IMR-90 (cell line): ENCODE measurements around the gene WNT6. TPM values are rescaled to one million over a fixed set of nuclear protein-coding genes. Genes with fewer than 3 reads are reported as not detected.

ENCODE experiments used
- ATAC-seq: fragments of 200-7000 bp; cut with Tn5 transposase; 2 replicates; pipeline ENCODE4 v1.9.1; 2020; ENCODE audit warnings: low read depth, mild to moderate bottlenecking, moderate library complexity
- BruUV-seq: library from RNA; stranded (reverse); fragments of 400-500 nt; replicated peaks from 2 replicates; lab custom pipeline; 2021; lab: Mats Ljungman, UMichigan
- CTCF ChIA-PET: fragments of 300-600 bp; formaldehyde crosslinking; extraction: SDS; loops from one replicate; lab custom pipeline; 2021; ENCODE audit warnings: antibody characterized with exemption; lab: Yijun Ruan, JAX
- POLR2A ChIA-PET: fragments of 300-600 bp; sonication (Branson Sonifier 250); formaldehyde crosslinking; loops from one replicate; lab custom pipeline; 2022; ENCODE audit warnings: antibody characterized with exemption; ENCODE audit not compliant: unreplicated experiment; lab: Charles Lee
- DNase-seq: peaks from one replicate; pipeline ENCODE4 v3.0.0; 2013
- H2AFZ ChIP-seq: replicated peaks from 2 replicates; pipeline ENCODE3; 2013; ENCODE audit warnings: low read length, mild to moderate bottlenecking; ENCODE audit not compliant: poor library complexity
- H2AK5ac ChIP-seq: 2 replicates; pipeline ENCODE4 v1.6.1; 2013; ENCODE audit warnings: low read depth, low read length, inconsistent platforms
- H2AK9ac ChIP-seq: replicated peaks from 2 replicates; pipeline ENCODE3; 2013; ENCODE audit warnings: mild to moderate bottlenecking, low read depth, low read length, moderate library complexity; ENCODE audit not compliant: poor library complexity
- H2BK120ac ChIP-seq: 2 replicates; pipeline ENCODE4 v1.6.1; 2013; ENCODE audit warnings: low read depth, low read length, inconsistent platforms
- H2BK15ac ChIP-seq: 3 replicates; pipeline ENCODE4 v1.6.1; 2013; ENCODE audit warnings: low read depth, low read length, inconsistent platforms
- H2BK20ac ChIP-seq: 2 replicates; pipeline ENCODE4 v1.6.1; 2013; ENCODE audit warnings: low read depth, mild to moderate bottlenecking, inconsistent platforms, low read length, moderate library complexity
- H2BK5ac ChIP-seq: 2 replicates; pipeline ENCODE4 v1.6.1; 2013; ENCODE audit warnings: mild to moderate bottlenecking, low read depth, low read length, inconsistent platforms; ENCODE audit not compliant: poor library complexity, severe bottlenecking
- H3K14ac ChIP-seq: replicated peaks from 2 replicates; pipeline ENCODE4 v1.6.1; 2013; ENCODE audit warnings: low read depth, low read length, inconsistent platforms
- H3K18ac ChIP-seq: 2 replicates; pipeline ENCODE4 v1.6.1; 2013; ENCODE audit warnings: low read depth, low read length, control low read depth
- H3K23ac ChIP-seq: 2 replicates; pipeline ENCODE4 v1.6.1; 2013; ENCODE audit warnings: low read depth, low read length, inconsistent platforms
- H3K27ac ChIP-seq: 2 replicates; pipeline ENCODE4 v1.5.1; 2013; ENCODE audit warnings: mild to moderate bottlenecking, control low read depth, low read length; ENCODE audit not compliant: insufficient read depth
- H3K27me3 ChIP-seq: 2 replicates; pipeline ENCODE4 v1.6.1; 2013; ENCODE audit warnings: low read length; ENCODE audit not compliant: control insufficient read depth, insufficient read depth
- H3K36me3 ChIP-seq: 2 replicates; pipeline ENCODE4 v1.6.1; 2013; ENCODE audit warnings: low read length, mixed read lengths; ENCODE audit not compliant: control insufficient read depth, insufficient read depth
- H3K4ac ChIP-seq: 2 replicates; pipeline ENCODE4 v1.6.1; 2013; ENCODE audit warnings: low read depth, low read length, inconsistent platforms
- H3K4me1 ChIP-seq: 2 replicates; pipeline ENCODE4 v1.6.1; 2013; ENCODE audit warnings: low read length, mixed read lengths; ENCODE audit not compliant: control insufficient read depth, insufficient read depth
- H3K4me2 ChIP-seq: 2 replicates; pipeline ENCODE4 v1.6.1; 2013; ENCODE audit warnings: low read depth, mild to moderate bottlenecking, control low read depth, low read length, moderate library complexity
- H3K4me3 ChIP-seq: 2 replicates; pipeline ENCODE4 v1.5.1; 2013; ENCODE audit warnings: low read depth, mild to moderate bottlenecking, control low read depth, low read length, moderate library complexity; ENCODE audit not compliant: insufficient read depth
- H3K56ac ChIP-seq: 2 replicates; pipeline ENCODE4 v1.6.1; 2013; ENCODE audit warnings: low read length, inconsistent platforms; ENCODE audit not compliant: insufficient read depth; ENCODE audit errors: extremely low read depth
- H3K79me1 ChIP-seq, 2 experiments: 2 replicates each; pipeline ENCODE4 v1.6.1; 2013; ENCODE audit warnings: low read length in 2 of 2, inconsistent platforms in 1 of 2, low read depth in 1 of 2
- H3K9ac ChIP-seq: 2 replicates; pipeline ENCODE4 v1.6.1; 2013; ENCODE audit warnings: low read depth, low read length, control low read depth
- H3K9me1 ChIP-seq: 2 replicates; pipeline ENCODE4 v1.6.1; 2013; ENCODE audit warnings: low read length, inconsistent platforms; ENCODE audit not compliant: insufficient read depth
- H3K9me3 ChIP-seq: 2 replicates; pipeline ENCODE4 v1.6.1; 2013; ENCODE audit warnings: low read length; ENCODE audit not compliant: control insufficient read depth, insufficient read depth
- H4K20me1 ChIP-seq: 2 replicates; pipeline ENCODE4 v1.6.1; 2013; ENCODE audit warnings: low read length, inconsistent platforms; ENCODE audit not compliant: insufficient read depth
- H4K5ac ChIP-seq: 2 replicates; pipeline ENCODE4 v1.6.1; 2013; ENCODE audit warnings: mild to moderate bottlenecking, low read depth, low read length, control low read depth
- H4K8ac ChIP-seq, 2 experiments: 2 replicates each; pipeline ENCODE4 v1.6.1; 2013; ENCODE audit warnings: low read depth in 2 of 2, low read length in 2 of 2, control low read depth in 1 of 2, inconsistent platforms in 1 of 2
- H4K91ac ChIP-seq: 2 replicates; pipeline ENCODE4 v1.6.1; 2013; ENCODE audit warnings: low read depth, low read length, inconsistent platforms; ENCODE audit not compliant: insufficient read depth
- CHD1 ChIP-seq: IDR thresholded peaks from 2 replicates; pipeline ENCODE4 v1.6.1; 2012; ENCODE audit warnings: low read depth, low read length, improper control_type of control experiment
- CTCF ChIP-seq: conservative IDR thresholded peaks from 2 replicates; pipeline ENCODE4 v1.5.1; 2012; ENCODE audit warnings: mild to moderate bottlenecking, low read depth, low read length, improper control_type of control experiment
- FOS ChIP-seq: fragments of 150-350 bp; IDR thresholded peaks from 2 replicates; pipeline ENCODE4 v1.6.1; 2016; ENCODE audit warnings: low read depth, low read length
- MXI1 ChIP-seq: IDR thresholded peaks from 2 replicates; pipeline ENCODE4 v1.6.1; 2012; ENCODE audit warnings: low read depth, mild to moderate bottlenecking, low read length, moderate library complexity, borderline replicate concordance
- POLR2A ChIP-seq: IDR thresholded peaks from 2 replicates; pipeline ENCODE4 v1.6.1; 2012; ENCODE audit warnings: mild to moderate bottlenecking, low read depth, low read length
- RAD21 ChIP-seq: IDR thresholded peaks from 2 replicates; pipeline ENCODE4 v1.6.1; 2012; ENCODE audit warnings: low read length, improper control_type of control experiment
- WGBS, 2 experiments: methylation state at CpG; one replicate each; pipeline versions ENCODE4 v1.1.5 to v1.1.7; 2013; ENCODE audit warnings: missing lambda C conversion rate in 2 of 2; ENCODE audit not compliant: insufficient read length in 1 of 2; ENCODE audit errors: extremely low coverage in 2 of 2; 5-methylcytosine and 5-hydroxymethylcytosine counted together
- dilution Hi-C: fragments of 300-500 bp; cut with HindIII; formaldehyde crosslinking; loops from one replicate; pipeline ENCODE4 v1.14.3; 2018; ENCODE audit warnings: low sequenced_read_pairs; ENCODE audit not compliant: unreplicated experiment
- in situ Hi-C: fragments of 300-500 bp; cut with MboI; formaldehyde crosslinking; loops from 3 replicates; pipeline ENCODE4 v1.14.3; 2019; ENCODE audit warnings: low sequenced_read_pairs, inconsistent platforms, mixed read lengths
- intact Hi-C: fragments of 100-400 bp; cut with micrococcal nuclease; formaldehyde crosslinking; loops from 2 replicates; pipeline ENCODE4 v1.10.0; 2022
- polyA plus RNA-seq, 3 experiments: library from polyadenylated mRNA; depleted of rRNA; stranded (reverse); fragments of >200 nt; gene quantifications; 2 replicates each; pipeline ENCODE4 v1.2.3, GENCODE V29; 2012; ENCODE audit warnings: low replicate concordance in 1 of 3
- total RNA-seq: library from RNA; depleted of rRNA; stranded (reverse); fragments of >200 nt; gene quantifications from 2 replicates; pipeline ENCODE4 v1.2.3, GENCODE V29; 2012

Gene WNT6
- total and polyA plus RNA-seq, 2 of the 4 experiments (the other 2 are of a cell fraction) = not detected

GRCh38 chr2:218865999-218866398, 6.4 kb downstream of the WNT6 start:
- ChIA-PET CTCF (no interaction called here), POLR2A (no interaction called here)
- Histone ChIP-seq H3K36me3 (no peaks in the 10 kb centered on the region), H4K8ac (no peak overlapping the region), H2AK9ac (no peak overlapping the region), H4K20me1 (no peaks in the 10 kb centered on the region), H3K9ac (no peak overlapping the region), H3K9me1 (no peaks in the 10 kb centered on the region), H2BK15ac (no peak overlapping the region), H2AK5ac (no peak overlapping the region), H3K4me2 (no peak overlapping the region), H2BK20ac (no peak overlapping the region), H3K27ac (no peak overlapping the region), H2AFZ (no peak overlapping the region), H2BK5ac (no peak overlapping the region), H3K4me1 (no peaks in the 10 kb centered on the region), H3K9me3 (peaks cover 2% of the 10 kb centered on the region; the same call in 1 of the 2 replicates), H4K91ac (no peak overlapping the region), H3K23ac (no peak overlapping the region), H3K4me3 (no peak overlapping the region), H3K14ac (no peak overlapping the region), H3K18ac (no peak overlapping the region), H3K56ac (no peak overlapping the region), H3K27me3 (peaks cover 83% of the 10 kb centered on the region), H2BK120ac (no peak overlapping the region), H3K4ac (no peak overlapping the region), H4K5ac (no peak overlapping the region), H3K79me1 (no peaks in the 10 kb centered on the region)
- TF ChIP-seq POLR2A (no peak), CHD1 (no peak), CTCF (no peak), FOS (no peak), MXI1 (no peak), RAD21 (no peak)
- intact Hi-C loops = no loop called here
- DNase-seq (no peak), ATAC-seq (no peak)
- in situ Hi-C loops = no loop called here
- no TSS peak for BruUV-seq
- whole genome bisulfite sequencing, 2 experiments = no CpG with 5 or more reads among the region's 6 CpGs
- dilution Hi-C loops = no loop called here
